HG03196 (cell line): ENCODE measurements around the gene GRIK3.

Experiments
- ATAC-seq: cut with Tn5 transposase; IDR thresholded peaks from one replicate; pipeline ENCODE4 v1.9.1; 2021; ENCODE audit not compliant: unreplicated experiment

The GRIK3 gene

GRCh38 chr1:37017720-37018119 is 16.6 kb downstream of the GRIK3 start:
- ATAC-seq, result no peak

GRCh38 chr1:37016121-37016520 is 18.2 kb downstream of the GRIK3 start:
- ATAC-seq, result no peak

- no peak for ATAC-seq
These were observed 18.6 kb downstream of the GRIK3 start for GRCh38 chr1:37015713-37016112.

GRCh38 chr1:37012226-37012625 is 22.1 kb downstream of the GRIK3 start:
- no peak for ATAC-seq

- ATAC-seq, result no peak
These were observed 24.3 kb downstream of the GRIK3 start for GRCh38 chr1:37010011-37010410.

- ATAC-seq, result no peak
These were observed 24.8 kb downstream of the GRIK3 start for GRCh38 chr1:37009521-37009920.

GRCh38 chr1:37006132-37006868 is 28.0 kb downstream of the GRIK3 start:
- no peak for ATAC-seq

- no peak for ATAC-seq
These were observed 31.4 kb downstream of the GRIK3 start for GRCh38 chr1:37002898-37003297.

GRCh38 chr1:37001703-37002102 is 32.6 kb downstream of the GRIK3 start:
- ATAC-seq, result no peak

GRCh38 chr1:36996106-36996505 is 38.2 kb downstream of the GRIK3 start:
- ATAC-seq, result no peak

GRCh38 chr1:36994868-36995267 is 39.4 kb downstream of the GRIK3 start:
- no peak for ATAC-seq

- ATAC-seq, result no peak
These were observed 40.0 kb downstream of the GRIK3 start for GRCh38 chr1:36994294-36994693.

GRCh38 chr1:36992139-36992943 is 42.0 kb downstream of the GRIK3 start:
- ATAC-seq, result no peak

GRCh38 chr1:36991551-36991950 is 42.8 kb downstream of the GRIK3 start:
- ATAC-seq, result no peak

- ATAC-seq, result no peak
These were observed 43.4 kb downstream of the GRIK3 start for GRCh38 chr1:36990928-36991327.

- no peak for ATAC-seq
These were observed 45.1 kb downstream of the GRIK3 start for GRCh38 chr1:36989241-36989640.

- no peak for ATAC-seq
These were observed 45.5 kb downstream of the GRIK3 start for GRCh38 chr1:36988741-36989193.

GRCh38 chr1:36988321-36988720 is 46.0 kb downstream of the GRIK3 start:
- ATAC-seq, result no peak

GRCh38 chr1:36987276-36987675 is 47.0 kb downstream of the GRIK3 start:
- ATAC-seq, result no peak

- no peak for ATAC-seq
These were observed 47.9 kb downstream of the GRIK3 start for GRCh38 chr1:36986241-36986985.

GRCh38 chr1:36984675-36985074 is 49.6 kb downstream of the GRIK3 start:
- no peak for ATAC-seq

GRCh38 chr1:36984026-36984425 is 50.3 kb downstream of the GRIK3 start:
- ATAC-seq, result no peak
